TTC549 (cell line): ENCODE results near the gene TSTD2.
"Not testable (repeated sequence)": the region's sequence is repeated elsewhere in the genome, so short reads cannot be mapped to it uniquely, and the experiment has no call there.

Experiments
- FAIRE-seq: peaks from 2 replicates; lab custom pipeline; 2012; peaks lifted over from hg19 to GRCh38; lab: Jason Lieb, UNC

The TSTD2 gene

DNA sequence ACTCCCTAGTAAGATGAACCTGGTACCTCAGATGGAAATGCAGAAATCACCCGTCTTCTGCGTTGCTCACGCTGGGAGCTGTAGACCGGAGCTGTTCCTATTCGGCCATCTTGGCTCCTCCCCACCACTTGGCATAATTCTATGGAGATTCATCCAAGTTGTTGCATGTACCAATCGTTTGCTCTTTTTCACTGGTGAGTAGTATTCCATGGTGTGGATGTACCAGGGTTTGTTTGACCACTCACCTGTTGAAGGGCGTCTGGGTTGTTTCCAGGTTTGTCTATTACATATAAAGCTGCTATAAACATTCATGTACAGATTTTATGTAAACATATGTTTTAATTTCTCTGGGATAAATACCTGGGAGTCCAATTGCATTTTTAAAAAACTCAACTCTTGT lies 46.3 kb downstream of the TSTD2 start:
- FAIRE-seq, result not testable (repeated sequence)

DNA sequence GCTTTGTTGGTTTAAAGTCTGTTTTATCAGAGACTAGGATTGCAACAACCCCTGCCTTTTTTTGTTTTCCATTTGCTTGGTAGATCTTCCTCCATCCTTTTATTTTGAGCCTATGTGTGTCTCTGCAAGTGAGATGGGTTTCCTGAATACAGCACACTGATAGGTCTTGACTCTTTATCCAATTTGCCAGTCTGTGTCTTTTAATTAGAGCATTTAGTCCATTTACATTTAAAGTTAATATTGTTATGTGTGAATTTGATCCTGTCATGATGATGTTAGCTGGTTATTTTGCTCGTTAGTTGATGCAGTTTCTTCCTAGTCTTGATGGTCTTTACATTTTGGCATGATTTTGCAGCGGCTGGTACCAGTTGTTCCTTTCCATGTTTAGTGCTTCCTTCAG lies 48.4 kb downstream of the TSTD2 start:
- FAIRE-seq, result not testable (repeated sequence)

DNA sequence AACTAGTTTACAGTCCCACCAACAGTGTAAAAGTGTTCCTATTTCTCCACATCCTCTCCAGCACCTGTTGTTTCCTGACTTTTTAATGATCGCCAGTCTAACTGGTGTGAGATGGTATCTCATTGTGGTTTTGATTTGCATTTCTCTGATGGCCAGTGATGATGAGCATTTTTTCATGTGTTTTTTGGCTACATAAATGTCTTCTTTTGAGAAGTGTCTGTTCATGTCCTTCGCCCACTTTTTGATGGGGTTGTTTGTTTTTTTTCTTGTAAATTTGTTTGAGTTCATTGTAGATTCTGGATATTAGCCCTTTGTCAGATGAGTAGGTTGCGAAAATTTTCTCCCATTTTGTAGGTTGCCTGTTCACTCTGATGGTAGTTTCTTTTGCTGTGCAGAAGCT lies 51.6 kb downstream of the TSTD2 start:
- not testable (repeated sequence) for FAIRE-seq

DNA sequence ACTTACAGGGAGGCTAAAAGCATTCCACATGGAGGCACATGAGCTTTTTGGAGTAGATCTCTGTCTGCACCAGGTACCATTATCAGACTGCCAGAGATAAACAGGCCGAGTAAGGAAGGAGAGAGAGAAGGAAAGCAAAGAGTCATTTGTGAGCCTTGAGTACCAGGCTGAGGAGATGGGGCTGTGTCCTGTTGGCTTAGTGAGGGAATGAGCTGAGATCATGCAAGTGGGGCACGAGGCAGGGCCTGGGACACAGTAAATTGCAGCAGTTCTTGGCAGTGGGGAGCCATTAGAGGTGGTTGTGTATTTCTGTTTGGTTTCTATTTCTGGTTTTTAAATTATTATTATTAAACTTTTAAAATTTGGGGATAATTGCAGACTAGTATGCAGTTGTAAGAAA lies 53.3 kb downstream of the TSTD2 start:
- FAIRE-seq, result no peak

DNA sequence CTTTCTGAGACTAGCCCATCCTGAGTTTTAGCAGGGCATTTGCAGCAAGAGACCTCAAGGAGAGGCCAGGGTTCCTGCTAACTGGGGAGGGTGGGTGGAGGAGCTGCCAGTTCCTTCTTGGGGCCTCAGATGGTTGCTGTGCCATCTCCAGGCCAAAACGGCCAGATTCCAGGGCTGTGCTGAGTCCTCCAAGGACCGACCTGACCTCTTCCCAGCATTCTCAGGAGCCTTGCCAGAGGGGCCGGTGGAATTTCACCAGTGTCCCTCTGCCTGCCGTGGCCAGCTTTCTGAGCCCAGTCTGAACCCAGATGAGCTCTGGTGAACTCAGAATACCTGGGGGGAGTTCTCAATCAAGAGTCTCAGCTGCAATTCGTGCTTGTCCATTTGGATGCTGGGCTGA lies 54.3 kb downstream of the TSTD2 start:
- no peak for FAIRE-seq

DNA sequence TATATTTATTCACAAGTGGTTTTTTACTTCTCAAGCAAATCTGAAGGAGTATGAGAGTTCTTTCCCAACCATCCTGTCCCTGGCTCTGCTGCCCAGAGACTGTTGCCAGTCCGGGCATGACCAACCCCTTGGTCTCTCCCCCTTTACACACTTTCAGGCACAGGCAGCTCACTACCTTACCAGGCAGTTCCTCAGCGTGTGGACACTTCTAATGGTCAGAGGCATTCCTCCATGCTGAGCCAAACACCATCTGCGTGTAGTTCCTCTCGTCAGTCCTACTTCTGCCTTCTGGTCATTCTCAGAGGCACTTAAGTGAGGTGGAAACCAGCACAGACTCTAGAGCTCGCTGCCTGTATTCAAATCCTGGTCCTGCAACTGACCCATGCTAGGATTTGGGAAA lies 56.1 kb downstream of the TSTD2 start:
- FAIRE-seq, result no peak

DNA sequence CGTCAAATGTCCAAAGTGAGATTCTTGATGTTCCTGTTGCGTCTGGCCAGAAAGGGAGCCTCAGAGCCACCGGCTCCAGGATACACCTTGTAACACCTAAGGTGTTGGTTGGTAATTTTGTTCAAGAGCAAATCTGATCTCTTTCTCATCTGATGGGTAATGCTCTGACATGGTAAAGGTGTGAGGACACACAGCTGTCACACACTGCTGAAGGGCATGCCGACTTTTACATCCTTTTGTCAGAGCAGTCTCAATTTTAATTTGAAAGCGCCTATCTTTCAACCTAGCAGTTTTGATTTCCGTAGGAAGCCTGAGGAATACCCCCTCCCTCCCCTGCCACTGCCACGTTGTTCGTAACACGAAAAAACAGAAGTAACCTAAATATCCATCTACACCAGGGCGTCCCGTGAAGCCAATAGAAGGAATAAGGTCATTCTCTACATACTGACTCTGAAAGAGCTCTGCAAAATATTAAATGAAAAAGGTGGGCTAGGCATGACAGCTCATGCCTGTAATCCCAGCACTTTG lies 57.4 kb downstream of the TSTD2 start:
- FAIRE-seq, result no peak

DNA sequence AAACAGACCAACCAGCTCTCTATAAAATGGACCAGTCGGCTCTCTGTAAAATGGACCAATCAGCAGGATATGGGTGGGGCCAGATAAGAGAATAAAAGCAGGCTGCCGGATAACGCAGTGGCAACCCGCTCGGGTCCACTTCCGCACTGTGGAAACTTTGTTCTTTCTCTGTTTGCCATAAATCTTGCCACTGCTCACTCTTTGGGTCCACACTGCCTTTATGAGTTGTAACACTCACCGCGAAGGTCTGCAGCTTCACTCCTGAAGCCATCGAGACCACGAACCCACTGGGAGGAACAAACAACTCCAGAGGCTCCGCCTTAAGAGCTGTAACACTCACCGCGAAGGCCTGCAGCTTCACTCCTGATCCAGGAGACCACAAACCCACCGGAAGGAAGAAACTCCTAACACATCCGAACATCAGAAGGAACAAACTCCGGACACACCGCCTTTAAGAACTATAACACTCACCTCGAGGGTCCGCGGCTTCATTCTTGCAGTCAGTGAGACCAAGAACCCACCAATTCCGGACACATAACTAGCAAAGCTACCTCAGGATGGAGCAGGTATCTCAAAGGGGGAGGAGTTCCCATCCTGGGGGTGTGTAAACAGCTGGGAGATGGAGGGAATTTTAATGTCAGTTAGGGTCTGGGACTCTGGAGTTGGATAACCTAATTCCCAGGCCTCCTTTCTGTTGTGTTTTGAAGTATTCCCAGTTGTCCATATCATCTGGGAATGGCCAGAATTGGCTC lies 58.1 kb downstream of the TSTD2 start:
- not testable (repeated sequence) for FAIRE-seq

DNA sequence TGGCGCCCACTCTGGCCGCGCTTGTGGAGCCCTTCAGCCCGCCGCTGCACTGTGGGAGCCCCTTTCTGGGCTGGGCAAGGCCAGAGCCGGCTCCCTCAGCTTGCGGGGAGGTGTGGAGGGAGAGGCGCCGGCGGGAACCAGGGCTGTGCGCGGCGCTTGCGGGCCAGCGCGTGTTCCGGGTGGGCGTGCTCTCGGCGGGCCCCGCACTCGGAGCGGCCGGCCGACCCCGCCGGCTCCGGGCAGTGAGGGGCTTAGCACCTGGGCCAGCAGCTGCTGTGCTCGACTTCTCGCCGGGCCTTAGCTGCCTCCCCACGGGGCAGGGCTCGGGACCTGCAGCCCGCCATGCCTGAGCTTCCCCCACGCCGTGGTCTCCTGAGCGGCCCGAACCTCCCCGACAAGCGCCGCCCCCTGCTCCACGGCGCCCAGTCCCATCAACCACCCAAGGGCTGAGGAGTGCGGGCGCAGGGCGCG lies 59.0 kb downstream of the TSTD2 start:
- not testable (repeated sequence) for FAIRE-seq

DNA sequence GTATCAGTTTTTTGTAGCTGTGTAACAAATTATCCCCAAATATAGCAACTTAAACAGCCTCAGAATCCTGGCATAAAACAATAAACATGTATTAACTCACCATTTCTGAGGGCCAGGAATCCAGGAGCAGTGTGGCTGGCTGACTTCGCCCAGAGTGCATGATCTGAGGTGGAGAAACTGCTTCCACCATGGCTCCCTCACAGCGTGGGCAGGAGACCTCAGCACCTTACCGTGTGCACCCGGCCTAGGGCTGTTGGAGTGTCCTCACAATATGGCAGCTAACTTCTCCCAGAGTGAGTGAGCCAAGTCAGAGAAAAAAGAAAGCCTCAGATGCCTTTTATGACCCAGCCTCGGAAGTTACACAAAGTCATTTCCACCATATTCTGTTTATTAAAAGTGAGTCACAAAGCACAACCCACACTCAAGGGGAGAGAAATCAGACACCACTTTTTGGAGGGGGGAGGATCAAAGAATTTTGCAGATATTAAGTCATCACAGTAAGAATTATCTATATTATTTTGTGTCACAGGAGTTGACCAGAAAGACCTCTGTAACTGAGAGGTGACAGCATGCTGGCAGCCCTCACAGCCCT lies 59.6 kb downstream of the TSTD2 start:
- no peak for FAIRE-seq

DNA sequence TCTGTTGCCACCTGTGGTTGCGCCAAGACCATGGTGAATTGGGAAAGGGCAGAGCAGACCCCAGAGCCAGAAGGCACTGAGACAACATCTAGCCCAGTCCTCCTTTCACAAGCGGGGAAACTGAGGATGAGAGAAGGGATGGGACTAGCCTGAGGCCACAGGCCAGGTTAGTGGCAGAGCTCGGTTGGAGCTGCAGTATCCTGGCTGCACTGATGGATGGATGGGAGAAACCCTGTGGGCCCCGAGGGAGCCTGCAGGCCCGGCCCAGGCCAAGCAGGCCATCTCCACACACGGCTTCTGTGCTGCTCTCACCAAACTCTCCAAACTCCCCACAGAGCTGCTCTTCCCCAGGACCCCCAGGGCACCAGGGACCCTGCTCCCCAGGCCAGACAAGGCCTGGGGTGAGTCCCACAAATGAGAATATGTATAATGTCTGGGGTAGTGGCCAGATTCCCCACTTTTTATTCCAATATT lies 60.2 kb downstream of the TSTD2 start:
- no peak for FAIRE-seq

DNA sequence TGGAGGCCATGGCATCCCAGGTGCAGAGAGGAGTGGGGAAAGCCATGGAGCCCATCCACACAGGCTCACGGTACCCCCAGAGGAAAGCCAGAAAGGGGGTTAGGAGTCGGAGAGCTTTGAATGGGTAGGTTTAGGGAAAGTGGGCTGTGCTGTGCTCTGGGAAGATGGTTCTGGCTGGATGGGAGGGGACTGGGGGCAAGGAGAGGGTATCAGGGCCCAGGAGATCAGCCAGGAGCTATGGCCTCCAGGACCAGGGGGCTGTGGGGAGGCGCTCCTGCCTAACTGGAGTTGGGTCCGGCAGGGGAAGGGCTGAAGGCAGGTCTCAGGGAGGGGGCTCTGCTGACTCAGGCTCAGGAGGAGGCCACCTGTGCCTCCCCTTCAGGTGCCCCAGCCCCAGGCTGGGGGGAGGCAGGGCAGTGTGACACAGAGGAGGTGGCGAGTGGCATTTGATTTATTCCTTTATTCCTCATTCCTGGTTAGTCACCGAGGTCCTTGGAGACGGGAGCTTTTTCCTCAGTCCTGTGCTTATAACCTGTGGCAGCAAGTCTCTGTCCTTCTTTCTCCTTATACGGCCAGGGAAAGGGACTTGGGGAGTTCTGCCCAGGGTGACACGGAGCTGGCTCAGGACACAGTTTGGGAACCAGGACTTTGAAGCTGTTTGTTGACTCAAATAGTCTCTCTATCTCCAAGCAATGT lies 60.8 kb downstream of the TSTD2 start:
- no peak for FAIRE-seq

DNA sequence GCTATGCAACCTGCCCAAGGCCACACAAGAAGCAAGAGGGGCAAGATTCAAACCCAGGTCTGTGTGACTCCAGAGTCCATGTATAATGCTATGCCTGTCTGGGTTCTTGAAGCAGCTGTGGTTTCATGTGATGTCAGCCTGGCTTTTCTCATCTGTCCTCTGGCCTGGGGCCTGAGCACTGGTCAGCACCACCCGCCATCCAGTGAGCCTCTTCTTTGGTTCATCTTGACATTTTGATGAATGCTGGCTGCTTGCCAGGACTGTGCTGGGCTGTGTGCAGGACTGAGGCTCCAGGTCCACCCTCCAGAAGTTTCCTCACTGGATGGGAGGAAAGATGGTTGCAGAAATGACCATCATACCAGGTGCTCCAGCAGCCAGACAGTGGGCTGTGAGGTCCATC lies 61.5 kb downstream of the TSTD2 start:
- no peak for FAIRE-seq

DNA sequence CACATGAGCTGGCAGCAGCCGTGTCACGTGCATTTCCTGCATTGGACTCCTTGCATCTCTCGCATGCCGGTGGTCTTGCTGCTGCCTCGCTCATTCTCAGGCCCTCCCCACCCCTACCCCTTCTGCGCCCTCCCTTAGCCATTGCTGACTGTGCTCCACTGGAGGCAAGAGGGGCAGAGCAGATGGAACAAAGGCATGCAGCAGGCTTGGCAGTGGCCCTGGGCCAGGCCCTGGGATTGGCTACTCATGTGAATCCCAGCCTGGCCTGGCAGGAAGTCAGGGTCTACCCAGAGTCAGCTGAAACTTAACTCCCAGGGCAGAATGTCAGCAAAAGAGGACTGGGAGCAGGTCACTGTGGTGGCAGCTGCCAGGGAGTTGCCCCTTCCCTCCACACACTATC lies 62.3 kb downstream of the TSTD2 start:
- FAIRE-seq, result no peak

DNA sequence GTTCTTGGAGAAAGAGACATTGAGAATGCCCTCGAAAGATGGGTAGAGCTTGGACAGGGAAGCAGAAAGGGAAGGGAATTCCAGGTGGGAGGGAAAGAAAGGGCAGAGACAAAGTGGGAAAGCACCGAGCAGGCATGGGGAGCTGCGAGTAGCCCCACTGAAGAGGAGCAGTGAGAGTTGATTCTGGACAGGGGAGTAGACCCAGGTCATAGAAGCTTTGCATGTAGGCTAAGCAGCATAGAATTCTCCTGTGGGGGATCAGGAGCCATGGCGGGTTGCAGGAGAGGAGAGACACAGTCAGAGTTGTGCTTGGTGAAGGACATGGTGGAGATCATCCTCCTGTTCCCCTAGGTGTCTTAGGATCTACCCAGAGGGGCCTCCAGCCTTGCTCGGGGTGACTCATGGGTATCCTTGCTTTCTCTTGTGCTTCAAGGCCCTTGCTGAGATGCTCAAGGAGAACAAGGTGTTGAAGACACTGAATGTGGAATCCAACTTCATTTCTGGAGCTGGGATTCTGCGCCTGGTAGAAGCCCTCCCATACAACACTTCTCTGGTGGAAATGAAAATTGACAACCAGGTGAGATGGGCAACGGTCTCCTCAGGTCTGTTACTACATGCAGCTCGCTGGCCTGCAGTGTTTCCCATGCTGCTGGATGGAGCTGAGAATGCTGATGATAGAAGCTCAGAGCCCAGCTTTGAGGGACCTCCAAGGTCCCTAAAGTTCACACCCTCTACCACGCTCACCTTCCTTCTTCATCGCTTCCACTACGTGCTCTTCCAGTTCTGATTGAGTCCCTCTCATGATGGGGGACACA lies 64.5 kb downstream of the TSTD2 start:
- no peak for FAIRE-seq

DNA sequence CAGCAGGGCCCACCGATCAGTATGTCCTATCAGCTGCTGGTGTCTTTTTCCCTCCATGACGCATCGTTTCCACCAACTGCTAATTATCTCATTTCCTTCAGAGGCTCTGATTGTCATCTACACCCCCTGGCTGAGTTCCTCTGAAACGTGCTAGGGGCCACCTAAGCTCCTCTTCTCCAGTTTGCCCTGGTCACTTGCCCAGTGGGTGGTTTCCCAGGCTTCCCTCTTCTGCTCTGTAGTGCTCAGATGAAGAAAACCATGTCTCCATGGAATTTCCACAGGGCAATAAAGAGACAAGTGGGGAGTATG lies 65.3 kb downstream of the TSTD2 start:
- FAIRE-seq, result no peak

DNA sequence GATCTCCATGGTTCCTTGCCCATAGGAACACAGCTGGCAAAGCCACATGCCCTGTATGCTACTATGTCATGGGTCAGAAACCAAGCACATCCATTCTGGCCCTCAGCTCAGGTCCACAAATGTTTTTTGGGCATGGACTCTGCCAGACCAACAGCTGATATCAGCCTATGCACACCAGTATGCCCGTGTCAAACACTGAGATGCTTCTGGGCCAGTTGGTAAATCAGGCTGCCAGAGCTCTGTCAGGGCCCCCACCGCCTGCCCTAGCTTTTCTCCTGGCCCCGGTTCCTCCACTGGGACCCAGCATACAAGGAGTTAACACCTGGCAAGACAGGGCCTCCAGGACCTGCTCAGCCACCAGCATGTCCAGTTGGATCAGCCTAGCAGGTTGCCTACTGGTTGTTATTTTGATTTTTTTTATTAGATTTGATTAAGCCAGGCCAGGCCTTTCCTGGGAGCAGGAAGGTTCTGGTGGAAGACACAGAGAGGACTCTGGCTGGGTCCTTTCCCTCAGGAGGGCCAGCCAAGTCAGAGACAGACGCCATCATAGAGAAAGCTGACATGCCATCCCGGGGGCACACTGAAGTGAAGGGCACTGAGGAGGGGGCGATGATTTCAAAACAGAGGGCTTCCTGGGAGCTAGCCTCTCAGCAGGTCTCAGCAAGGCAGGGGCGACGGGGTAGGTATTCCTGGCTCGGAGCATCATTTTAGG lies 65.8 kb downstream of the TSTD2 start:
- FAIRE-seq, result no peak

DNA sequence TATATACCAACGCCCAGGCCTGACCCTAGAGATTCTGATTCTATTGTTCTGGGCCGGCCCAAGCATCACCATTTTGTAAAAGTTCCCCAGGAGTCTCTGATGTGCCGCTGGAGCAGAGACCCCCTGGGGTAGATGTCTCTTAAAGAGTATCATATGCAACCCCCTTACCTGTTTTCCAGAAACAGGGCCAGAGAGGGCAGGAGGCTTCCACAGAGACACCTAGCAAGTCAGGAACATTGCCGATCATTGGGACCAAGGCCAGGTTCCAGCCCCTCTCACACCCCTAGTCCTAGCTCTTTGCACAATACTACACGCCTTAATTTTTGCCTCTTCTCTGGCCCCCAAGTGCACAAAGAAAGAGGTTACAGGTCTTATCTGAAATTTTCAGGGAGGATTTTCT lies 67.9 kb downstream of the TSTD2 start:
- no peak for FAIRE-seq

DNA sequence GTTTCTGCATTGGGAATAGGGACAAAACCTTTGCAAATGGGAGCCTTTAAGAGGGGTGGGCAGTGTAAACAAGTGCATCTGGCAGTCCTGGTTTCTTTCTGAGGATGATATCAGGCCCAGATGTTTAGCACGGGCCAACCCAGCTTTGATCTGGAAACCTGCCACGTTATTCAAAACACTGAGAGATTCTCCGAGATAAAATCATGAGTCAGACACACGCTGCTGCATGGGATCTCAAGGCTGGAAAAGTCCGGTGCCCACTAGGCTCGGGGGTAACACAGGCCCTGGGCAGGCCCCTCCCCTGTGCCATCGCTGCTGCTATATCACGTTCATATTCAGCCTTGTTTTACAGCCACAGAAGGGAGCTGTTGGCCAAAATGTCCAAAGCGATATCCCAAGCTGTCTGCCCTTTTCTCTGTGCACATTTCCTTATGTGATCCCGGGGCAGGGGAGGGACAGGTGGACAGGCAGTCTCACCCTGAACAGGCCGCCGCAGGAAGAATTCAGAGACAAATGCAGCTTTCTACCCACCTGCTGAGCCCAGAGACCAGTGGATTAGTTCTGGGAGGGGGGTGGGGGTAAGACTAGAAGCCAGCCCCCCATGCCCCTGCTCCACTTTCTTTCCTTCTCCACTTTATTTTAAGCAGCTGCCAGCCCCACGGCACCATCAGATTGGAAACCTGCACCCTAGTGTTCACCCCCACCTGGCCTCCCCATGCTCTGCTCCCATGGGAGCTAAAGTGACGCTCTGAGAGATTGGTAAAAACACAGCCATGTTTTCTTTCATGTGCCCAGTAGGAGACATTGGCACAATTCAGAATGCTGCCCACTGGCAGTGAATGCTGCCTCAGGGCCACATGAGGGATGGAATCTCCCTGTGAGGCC lies 68.6 kb downstream of the TSTD2 start:
- FAIRE-seq, result no peak

DNA sequence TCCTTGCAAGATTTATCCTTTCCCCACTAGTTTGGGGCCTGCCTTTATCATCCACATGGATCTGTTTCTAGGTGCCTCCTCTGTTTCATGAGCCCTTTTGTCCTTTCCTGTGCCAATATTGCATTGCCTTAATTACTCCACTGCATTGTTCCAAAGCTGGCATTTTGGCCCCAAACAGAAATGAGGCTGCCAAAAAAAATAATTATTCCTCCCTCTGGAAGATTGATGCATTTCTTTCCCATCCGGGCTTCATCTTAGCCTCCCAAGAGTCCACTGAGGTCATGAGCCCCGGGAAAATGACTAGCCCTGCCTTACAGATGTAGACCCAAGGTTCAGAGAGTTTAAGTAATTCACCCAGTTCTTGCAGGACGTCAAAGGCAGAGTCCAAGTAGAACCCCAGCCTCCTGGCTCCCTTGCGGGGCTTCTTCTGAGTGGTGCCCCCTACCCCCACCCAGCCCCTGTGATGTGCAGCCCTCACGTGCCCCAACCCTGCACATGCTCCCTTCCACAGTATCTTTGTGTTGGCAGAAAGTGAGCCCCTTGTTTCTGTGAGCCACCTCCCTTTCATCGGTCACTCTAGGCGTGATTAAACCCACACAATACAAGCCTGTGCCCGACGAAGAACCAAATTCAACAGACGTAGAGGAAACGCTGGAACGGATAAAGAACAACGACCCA lies 69.6 kb downstream of the TSTD2 start:
- FAIRE-seq, result no peak
